K562 (cell line): ENCODE measurements around the gene ZNF440. TPM values are rescaled to one million over a fixed set of nuclear protein-coding genes. Genes with fewer than 3 reads are reported as not detected.
A peak's percentile ranks its signal among the peaks of the same experiment; 100 is the strongest.

Experiments used
- ATF1 ChIP-seq, 2 experiments: fragments of 450-650 bp in 1 of 2; IDR thresholded peaks; 2 replicates each; pipeline ENCODE4 v1.6.1; 2016; ENCODE audit warnings: missing compliant biosample characterization in 1 of 2, missing genetic modification characterization in 1 of 2
- ATF7 ChIP-seq: fragments of 450-650 bp; IDR thresholded peaks from 2 replicates; pipeline ENCODE4 v1.7.1; 2014; ENCODE audit warnings: mild to moderate bottlenecking, moderate library complexity
- CHCHD3 ChIP-seq: fragments of 250-450 bp; sonication (Bioruptor Pico); IDR thresholded peaks from 2 replicates; pipeline ENCODE4 v2.1.2; 2022; ENCODE audit warnings: mild to moderate bottlenecking
- CHD1 ChIP-seq: fragments of 200-600 bp; sonication (generic); IDR thresholded peaks from one replicate; pipeline ENCODE4 v1.6.1; 2012; ENCODE audit warnings: mild to moderate bottlenecking, moderate library complexity, low read length, inconsistent platforms
- CLOCK ChIP-seq: fragments of 250-450 bp; sonication (Bioruptor Pico); IDR thresholded peaks from 2 replicates; pipeline ENCODE4 v1.4.0; 2020; ENCODE audit warnings: mild to moderate bottlenecking, moderate library complexity, borderline replicate concordance
- PCBP1 ChIP-seq: fragments of 200-400 bp; formaldehyde crosslinking; IDR thresholded peaks from 2 replicates; pipeline ENCODE4 v1.6.1; 2018; ENCODE audit warnings: mild to moderate bottlenecking, low read depth, low read length; ENCODE audit not compliant: poor library complexity, severe bottlenecking
- POLR2AphosphoS5 ChIP-seq: IDR thresholded peaks from 2 replicates; pipeline ENCODE4 v1.6.1; 2011; ENCODE audit warnings: mild to moderate bottlenecking, low read depth, low read length, moderate library complexity; ENCODE audit not compliant: control insufficient read depth, insufficient read depth
- RBFOX2 ChIP-seq: fragments of 200-400 bp; formaldehyde crosslinking; IDR thresholded peaks from 2 replicates; pipeline ENCODE4 v1.6.1; 2017; ENCODE audit warnings: low read depth, mild to moderate bottlenecking, low read length, moderate library complexity
- ZBTB11 ChIP-seq, 3 experiments: fragments of 200-800 bp in 1 of 3; fragments of 250-450 bp in 1 of 3; fragments of 450-650 bp in 1 of 3; sonication (Bioruptor Pico) in 1 of 3; sonication (Bioruptor generic) in 1 of 3; formaldehyde crosslinking in 1 of 3; IDR thresholded peaks; 2 replicates each; pipeline versions ENCODE4 v1.6.1 to v1.8.0; 2016 to 2022; ENCODE audit warnings: mild to moderate bottlenecking in 2 of 3, missing genetic modification characterization in 2 of 3, missing compliant biosample characterization in 1 of 3, moderate library complexity in 1 of 3
- ZBTB17 ChIP-seq: fragments of 450-650 bp; formaldehyde crosslinking; IDR thresholded peaks from 2 replicates; pipeline ENCODE4 v1.4.0; 2020; ENCODE audit warnings: mild to moderate bottlenecking
- ZNF133 ChIP-seq: fragments of 250-450 bp; sonication (Bioruptor Pico); IDR thresholded peaks from 2 replicates; pipeline ENCODE4 v1.4.0; 2020; ENCODE audit warnings: mild to moderate bottlenecking
- polyA plus RNA-seq, 8 experiments: library from polyadenylated mRNA; depleted of rRNA in 4 of 8; stranded (reverse) in 5 of 8; unstranded in 3 of 8; fragments of >200 nt; fragmentation: Nextera tagmentation in 2 of 8; fragmentation: Illumina TruSeq in 1 of 8; extraction: Ambion mirVana in 2 of 8; extraction: Trizol in 1 of 8; gene quantifications; 2 replicates each; pipeline versions ENCODE4 v1.2.1 to v1.2.3, GENCODE V29; 2011 to 2014; ENCODE audit warnings: inconsistent platforms in 1 of 8, missing spikeins in 1 of 8
- total RNA-seq, 7 experiments: library from RNA; depleted of rRNA in 6 of 7; stranded (reverse); fragments of >200 nt in 6 of 7; fragmentation: Illumina TruSeq in 2 of 7; extraction: Trizol in 2 of 7; gene quantifications; 2 replicates each; pipeline versions ENCODE4 v1.2.1 to v1.2.3, GENCODE V29; 2011 to 2021; ENCODE audit warnings: low replicate concordance in 1 of 7
- TF ChIP-seq, protein P1 (sequence below): fragments of 450-650 bp; formaldehyde crosslinking; conservative IDR thresholded peaks from 2 replicates; pipeline ENCODE4 v1.4.0; 2022; ENCODE audit warnings: mild to moderate bottlenecking, missing genetic modification characterization
- TF ChIP-seq, protein P2 (sequence below): fragments of 450-650 bp; IDR thresholded peaks from 2 replicates; pipeline ENCODE4 v1.6.1; 2016; ENCODE audit warnings: borderline replicate concordance
- TF ChIP-seq, protein P3 (sequence below): sonication (generic); formaldehyde crosslinking; IDR thresholded peaks from 2 replicates; pipeline ENCODE4 v1.8.0; 2022; ENCODE audit warnings: mild to moderate bottlenecking, missing genetic modification reagents
- TF ChIP-seq, protein P4 (sequence below): fragments of 250-450 bp; sonication (Bioruptor Pico); IDR thresholded peaks from 2 replicates; pipeline ENCODE4 v1.9.0; 2021; ENCODE audit warnings: mild to moderate bottlenecking

The ZNF440 gene
- total and polyA plus RNA-seq, 9 of the 15 experiments (the other 6 are each of a cell fraction or from before 2014, with no cell fraction given) = 5.9 to 32.6 (median 13.4) TPM

- TF ChIP-seq, protein P1, sequence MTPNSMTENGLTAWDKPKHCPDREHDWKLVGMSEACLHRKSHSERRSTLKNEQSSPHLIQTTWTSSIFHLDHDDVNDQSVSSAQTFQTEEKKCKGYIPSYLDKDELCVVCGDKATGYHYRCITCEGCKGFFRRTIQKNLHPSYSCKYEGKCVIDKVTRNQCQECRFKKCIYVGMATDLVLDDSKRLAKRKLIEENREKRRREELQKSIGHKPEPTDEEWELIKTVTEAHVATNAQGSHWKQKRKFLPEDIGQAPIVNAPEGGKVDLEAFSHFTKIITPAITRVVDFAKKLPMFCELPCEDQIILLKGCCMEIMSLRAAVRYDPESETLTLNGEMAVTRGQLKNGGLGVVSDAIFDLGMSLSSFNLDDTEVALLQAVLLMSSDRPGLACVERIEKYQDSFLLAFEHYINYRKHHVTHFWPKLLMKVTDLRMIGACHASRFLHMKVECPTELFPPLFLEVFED (CRISPR knock-in tag) = 0 out of 2 replicates have a peak, but pooled peaks have one; percentile 35
- TF ChIP-seq, protein P2, sequence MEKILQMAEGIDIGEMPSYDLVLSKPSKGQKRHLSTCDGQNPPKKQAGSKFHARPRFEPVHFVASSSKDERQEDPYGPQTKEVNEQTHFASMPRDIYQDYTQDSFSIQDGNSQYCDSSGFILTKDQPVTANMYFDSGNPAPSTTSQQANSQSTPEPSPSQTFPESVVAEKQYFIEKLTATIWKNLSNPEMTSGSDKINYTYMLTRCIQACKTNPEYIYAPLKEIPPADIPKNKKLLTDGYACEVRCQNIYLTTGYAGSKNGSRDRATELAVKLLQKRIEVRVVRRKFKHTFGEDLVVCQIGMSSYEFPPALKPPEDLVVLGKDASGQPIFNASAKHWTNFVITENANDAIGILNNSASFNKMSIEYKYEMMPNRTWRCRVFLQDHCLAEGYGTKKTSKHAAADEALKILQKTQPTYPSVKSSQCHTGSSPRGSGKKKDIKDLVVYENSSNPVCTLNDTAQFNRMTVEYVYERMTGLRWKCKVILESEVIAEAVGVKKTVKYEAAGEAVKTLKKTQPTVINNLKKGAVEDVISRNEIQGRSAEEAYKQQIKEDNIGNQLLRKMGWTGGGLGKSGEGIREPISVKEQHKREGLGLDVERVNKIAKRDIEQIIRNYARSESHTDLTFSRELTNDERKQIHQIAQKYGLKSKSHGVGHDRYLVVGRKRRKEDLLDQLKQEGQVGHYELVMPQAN = peak; percentile 40; the same call in 1 of the 2 replicates
- TF ChIP-seq ZBTB17 (CRISPR knock-in tag) (0 out of 2 replicates have a peak, but pooled peaks have one; percentile 33), RBFOX2 (peak; percentile 97), ATF7 (peak; percentile 42; the same call in 1 of the 2 replicates), CHD1 (peak; percentile 79), ZBTB11 (CRISPR knock-in tag; IDR thresholded peaks at IDR 0.05) (peak in 1 of 3 experiments; percentile 26; a peak in 1 of 6 replicates), PCBP1 (peak; percentile 79), CLOCK (CRISPR knock-in tag) (no peak), CHCHD3 (CRISPR knock-in tag) (peak; percentile 76; the same call in 1 of the 2 replicates), ATF1 (CRISPR knock-in tag; IDR thresholded peaks at IDR 0.05) (no peak), ATF1 (tag; IDR thresholded peaks at IDR 0.05) (peak; percentile 39), ZNF133 (0 out of 2 replicates have a peak, but pooled peaks have one; percentile 15), POLR2AphosphoS5 (peak; percentile 94)
- TF ChIP-seq, protein P3, sequence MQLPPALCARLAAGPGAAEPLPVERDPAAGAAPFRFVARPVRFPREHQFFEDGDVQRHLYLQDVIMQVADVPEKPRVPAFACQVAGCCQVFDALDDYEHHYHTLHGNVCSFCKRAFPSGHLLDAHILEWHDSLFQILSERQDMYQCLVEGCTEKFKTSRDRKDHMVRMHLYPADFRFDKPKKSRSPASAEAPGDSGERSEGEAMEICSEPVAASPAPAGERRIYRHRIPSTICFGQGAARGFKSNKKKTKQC (CRISPR knock-in tag) = 0 out of 2 replicates have a peak, but pooled peaks have one; percentile 28
- TF ChIP-seq, protein P4, sequence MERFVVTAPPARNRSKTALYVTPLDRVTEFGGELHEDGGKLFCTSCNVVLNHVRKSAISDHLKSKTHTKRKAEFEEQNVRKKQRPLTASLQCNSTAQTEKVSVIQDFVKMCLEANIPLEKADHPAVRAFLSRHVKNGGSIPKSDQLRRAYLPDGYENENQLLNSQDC (CRISPR knock-in tag) = peak; percentile 60; the same call in 1 of the 2 replicates
Observed at GRCh38 chr19:11814029-11814699, at the start of gene ZNF440 (continued).
